Upper lobe of left lung (tissue), 6 donors: ENCODE results near the gene RBM28. TPM values are rescaled to one million over a fixed set of nuclear protein-coding genes. Genes with fewer than 3 reads are reported as not detected.

Source experiments
- ATAC-seq, 2 donors: fragments of 200-7000 bp; cut with Tn5 transposase; one replicate each; pipeline ENCODE4 v1.9.1; 2022; ENCODE audit warnings: mild to moderate bottlenecking in 2 of 2, moderate library complexity in 2 of 2; ENCODE audit not compliant: low FRiP score in 2 of 2
- DNase-seq, 2 donors: peaks; one replicate each; pipeline ENCODE4 v3.0.0-alpha.2; 2019 to 2020
- H3K27ac ChIP-seq, 4 donors: fragments of 200-600 bp; sonication (generic); one replicate each; pipeline ENCODE4 v1.5.1; 2016 to 2019
- H3K27me3 ChIP-seq, 4 donors: fragments of 200-600 bp; sonication (generic); one replicate each; pipeline ENCODE4 v1.5.1; 2017 to 2019
- H3K36me3 ChIP-seq, 4 donors: fragments of 200-600 bp; sonication (generic); one replicate each; pipeline ENCODE4 v1.5.1; 2016 to 2019
- H3K4me1 ChIP-seq, 4 donors: fragments of 200-600 bp; sonication (generic); one replicate each; pipeline ENCODE4 v1.5.1; 2018 to 2019
- H3K4me3 ChIP-seq, 4 donors: fragments of 200-600 bp; sonication (generic); one replicate each; pipeline ENCODE4 v1.5.1; 2017 to 2019; ENCODE audit warnings: mild to moderate bottlenecking in 2 of 4, moderate library complexity in 1 of 4
- H3K9me3 ChIP-seq, 4 donors: fragments of 200-600 bp; sonication (generic); one replicate each; pipeline ENCODE4 v1.5.1; 2018 to 2019
- CTCF ChIP-seq, 6 experiments: fragments of 450-650 bp in 4 of 6; fragments of 200-600 bp in 2 of 6; sonication (generic) in 2 of 6; IDR thresholded peaks; one replicate each; pipeline ENCODE4 v1.5.1; 2016 to 2019; ENCODE audit warnings: antibody characterized with exemption in 6 of 6
- EP300 ChIP-seq, 4 donors: sonication (generic); formaldehyde crosslinking; IDR thresholded peaks; one replicate each; pipeline ENCODE4 v1.5.1; 2017; ENCODE audit warnings: antibody characterized with exemption in 4 of 4, control low read depth in 2 of 4
- POLR2A ChIP-seq, 4 donors: fragments of 450-650 bp; IDR thresholded peaks; one replicate each; pipeline ENCODE4 v1.5.1; 2016 to 2017; ENCODE audit warnings: antibody characterized with exemption in 4 of 4, mild to moderate bottlenecking in 2 of 4
- POLR2AphosphoS5 ChIP-seq, 2 donors: sonication (generic); formaldehyde crosslinking; IDR thresholded peaks; one replicate each; pipeline ENCODE4 v1.5.1; 2017; ENCODE audit warnings: antibody characterized with exemption in 2 of 2
- WGBS, 2 donors: methylation state at CpG; one replicate each; pipeline ENCODE4 v1.1.5; 2017 to 2018; 5-methylcytosine and 5-hydroxymethylcytosine counted together
- total RNA-seq, 6 donors: library from RNA; depleted of rRNA in 4 of 6; stranded (reverse); fragments of >200 nt in 4 of 6; gene quantifications; one replicate each; pipeline versions ENCODE4 v1.1.0 to v1.2.1, GENCODE V29; 2016 to 2021
- donor health status: DM: no; HTN: no; CAD: no; lungs with moderate emphysema.
- donor health status: DM: no; HTN: yes; CAD: no; lungs with severe emphysema.

Gene RBM28
- total RNA-seq, 6 donors from 2014 or later = 20.1 to 108 (median 29.4) TPM

GRCh38 chr7:128364166-128364870 lies 20.6 kb upstream of the RBM28 start:
- ATAC-seq (no peak), DNase-seq (no peak)
- no peaks in the 10 kb centered on the region for H3K36me3 ChIP-seq
- H3K27me3 ChIP-seq = peaks cover 0 to 7% (median 0%) of the 10 kb centered on the region in 4 donors
- H3K9me3 ChIP-seq = no peaks in the 10 kb centered on the region
- H3K4me1 ChIP-seq = peaks cover 17 to 24% (median 20%) of the 10 kb centered on the region in 4 donors
- WGBS, 2 donors = 62 to 84% methylated on average over 4 of the region's 4 CpGs
- no peak overlapping the region for H3K4me3 ChIP-seq
- no peak for TF ChIP-seq POLR2AphosphoS5 (IDR thresholded peaks at IDR 0.05)
- no peak for TF ChIP-seq POLR2A (IDR thresholded peaks at IDR 0.05)
- no peak for TF ChIP-seq CTCF (IDR thresholded peaks at IDR 0.05)
- no peak for TF ChIP-seq EP300 (IDR thresholded peaks at IDR 0.05)
- no peak overlapping the region for H3K27ac ChIP-seq

GRCh38 chr7:128363261-128363721 lies 19.6 kb upstream of the RBM28 start:
- peaks cover 17 to 24% (median 20%) of the 10 kb centered on the region in 4 donors for H3K4me1 ChIP-seq
- DNase-seq = no peak
- no peak overlapping the region for H3K4me3 ChIP-seq
- ATAC-seq = no peak
- H3K9me3 ChIP-seq = no peaks in the 10 kb centered on the region
- H3K36me3 ChIP-seq = no peaks in the 10 kb centered on the region
- H3K27ac ChIP-seq = no peak overlapping the region
- no peak for TF ChIP-seq POLR2AphosphoS5 (IDR thresholded peaks at IDR 0.05)
- TF ChIP-seq POLR2A (IDR thresholded peaks at IDR 0.05) = no peak
- TF ChIP-seq EP300 (IDR thresholded peaks at IDR 0.05) = no peak
- TF ChIP-seq CTCF (IDR thresholded peaks at IDR 0.05) = no peak
- 72 to 89% methylated on average over 6 of the region's 6 CpGs for WGBS, 2 donors
- H3K27me3 ChIP-seq = peaks cover 0 to 7% (median 0%) of the 10 kb centered on the region in 4 donors

- 80 to 86% methylated on average over 4 of the region's 4 CpGs for WGBS, 2 donors
- no peak for ATAC-seq
- Histone ChIP-seq H3K9me3 (no peaks in the 10 kb centered on the region), H3K4me1 (peaks cover 17 to 24% (median 20%) of the 10 kb centered on the region in 4 donors), H3K27me3 (peaks cover 0 to 7% (median 0%) of the 10 kb centered on the region in 4 donors), H3K4me3 (no peak overlapping the region), H3K27ac (no peak overlapping the region), H3K36me3 (no peaks in the 10 kb centered on the region)
- DNase-seq = no peak
- no peak for TF ChIP-seq POLR2AphosphoS5 (IDR thresholded peaks at IDR 0.05)
- TF ChIP-seq EP300 (IDR thresholded peaks at IDR 0.05) = no peak
- TF ChIP-seq CTCF (IDR thresholded peaks at IDR 0.05) = no peak
- TF ChIP-seq POLR2A (IDR thresholded peaks at IDR 0.05) = no peak
These were observed 19.0 kb upstream of the RBM28 start for GRCh38 chr7:128362670-128363069.

- DNase-seq (peak in 1 of 2 donors; percentile 92), ATAC-seq (peak; percentile 32 to 87)
- TF ChIP-seq POLR2AphosphoS5 (IDR thresholded peaks at IDR 0.05) (no peak), CTCF (IDR thresholded peaks at IDR 0.05) (no peak), POLR2A (IDR thresholded peaks at IDR 0.05) (no peak), EP300 (IDR thresholded peaks at IDR 0.05) (no peak)
- Histone ChIP-seq H3K4me3 (peak within 1 kb of the TSS; percentile 36 to 59 (median 53)), H3K4me1 (peaks cover 17 to 24% (median 20%) of the 10 kb centered on the region in 4 donors), H3K27me3 (peaks cover 0 to 7% (median 0%) of the 10 kb centered on the region in 4 donors), H3K36me3 (no peaks in the 10 kb centered on the region), H3K27ac (no peak within 1 kb of the TSS), H3K9me3 (no peaks in the 10 kb centered on the region)
- 5% methylated on average over 11 to 29 of the region's 88 CpGs for WGBS, 2 donors
These were observed 18.0 kb upstream of the RBM28 start, which contains the start of gene PRRT4 for GRCh38 chr7:128361411-128362379. PRRT4 (minus strand) TSS chr7:128361690.
